GM12878 (cell line): ENCODE data around the gene TOR2A. TPM values are rescaled to one million over a fixed set of nuclear protein-coding genes. Genes with fewer than 3 reads are reported as not detected.

Source experiments
- ATAC-seq: fragments of 200-7000 bp; cut with Tn5 transposase; 3 replicates; pipeline ENCODE4 v1.9.1; 2020; ENCODE audit warnings: mild to moderate bottlenecking, moderate library complexity
- BruUV-seq: library from RNA; stranded (reverse); fragments of 400-500 nt; replicated peaks from 2 replicates; lab custom pipeline; 2021; lab: Mats Ljungman, UMichigan
- CTCF ChIA-PET: fragments of 300-600 bp; sonication (Branson Sonifier 250); formaldehyde crosslinking; extraction: SDS; loops from one replicate; lab custom pipeline; 2021; ENCODE audit warnings: inconsistent platforms; lab: Yijun Ruan, JAX
- POLR2A ChIA-PET: fragments of 350-600 bp; formaldehyde crosslinking; extraction: SDS; loops from one replicate; lab custom pipeline; 2021; ENCODE audit warnings: inconsistent platforms; lab: Charles Lee
- RAD21 ChIA-PET: fragments of 300-600 bp; sonication (Branson Sonifier 250); formaldehyde crosslinking; loops from one replicate; lab custom pipeline; 2023; ENCODE audit warnings: antibody characterized with exemption; ENCODE audit not compliant: unreplicated experiment; lab: Charles Lee
- SMC1A ChIA-PET: fragments of 300-600 bp; sonication (Branson Sonifier 250); formaldehyde crosslinking; loops from one replicate; lab custom pipeline; 2023; ENCODE audit not compliant: unreplicated experiment, uncharacterized antibody; lab: Charles Lee
- DNase-seq: peaks from one replicate; pipeline ENCODE4 v3.0.0-alpha.2; 2011; ENCODE audit warnings: low read depth, low spot score
- FAIRE-seq: peaks from 3 replicates; lab custom pipeline; 2011; peaks lifted over from hg19 to GRCh38; lab: Jason Lieb, UNC
- H2AFZ ChIP-seq: 2 replicates; pipeline ENCODE4 v1.6.0; 2011; ENCODE audit warnings: low read depth, low read length, control low read depth; ENCODE audit not compliant: control insufficient read depth
- H3K27ac ChIP-seq: 2 replicates; pipeline ENCODE4 v1.5.1; 2011; ENCODE audit warnings: control low read depth; ENCODE audit not compliant: control insufficient read depth, insufficient read depth
- H3K27me3 ChIP-seq, 2 experiments: replicated peaks in 1 of 2; 2 replicates each; pipeline versions ENCODE4 v1.6.0 to v1.6.1; 2011; ENCODE audit warnings: low read length in 1 of 2; ENCODE audit not compliant: control insufficient read depth in 2 of 2, insufficient read depth in 2 of 2
- H3K36me3 ChIP-seq, 2 experiments: 2 replicates each; pipeline ENCODE4 v1.5.1; 2011; ENCODE audit warnings: low read length in 1 of 2; ENCODE audit not compliant: control insufficient read depth in 2 of 2, insufficient read depth in 2 of 2
- H3K4me1 ChIP-seq: 2 replicates; pipeline ENCODE4 v1.6.1; 2011; ENCODE audit warnings: mild to moderate bottlenecking, low read length, moderate library complexity, mixed read lengths; ENCODE audit not compliant: control insufficient read depth, insufficient read depth
- H3K4me2 ChIP-seq: 2 replicates; pipeline ENCODE4 v1.6.0; 2011; ENCODE audit warnings: control low read depth; ENCODE audit not compliant: control insufficient read depth, insufficient read depth
- H3K4me3 ChIP-seq: fragments of 200-600 bp; sonication (generic); 2 replicates; pipeline ENCODE4 v1.5.1; 2016
- H3K79me2 ChIP-seq: 2 replicates; pipeline ENCODE4 v1.6.0; 2011; ENCODE audit warnings: low read length; ENCODE audit not compliant: control insufficient read depth, insufficient read depth
- H3K9ac ChIP-seq: 2 replicates; pipeline ENCODE4 v1.8.0; 2011; ENCODE audit warnings: low read length, control low read depth, mixed read lengths; ENCODE audit not compliant: control insufficient read depth, insufficient read depth
- H3K9me3 ChIP-seq: replicated peaks from 3 replicates; pipeline ENCODE4 v1.5.1; 2011; ENCODE audit warnings: mild to moderate bottlenecking, low read length; ENCODE audit not compliant: control insufficient read depth, insufficient read depth
- H4K20me1 ChIP-seq: 2 replicates; pipeline ENCODE4 v1.6.0; 2011; ENCODE audit not compliant: control insufficient read depth, insufficient read depth
- CEBPB ChIP-seq, 2 experiments: fragments of 150-350 bp in 1 of 2; IDR thresholded peaks; 2 replicates each; pipeline ENCODE4 v1.6.1; 2012 to 2014; ENCODE audit warnings: low read depth in 2 of 2, low read length in 2 of 2, borderline replicate concordance in 1 of 2, inconsistent platforms in 1 of 2
- FOXK2 ChIP-seq: fragments of 450-650 bp; IDR thresholded peaks from 2 replicates; pipeline ENCODE4 v1.6.1; 2017; ENCODE audit warnings: mild to moderate bottlenecking, moderate library complexity
- LARP7 ChIP-seq: fragments of 450-650 bp; IDR thresholded peaks from 2 replicates; pipeline ENCODE4 v1.6.1; 2017; ENCODE audit warnings: mild to moderate bottlenecking
- MEF2A ChIP-seq: IDR thresholded peaks from 2 replicates; pipeline ENCODE4 v1.6.1; 2011; ENCODE audit warnings: low read depth, mild to moderate bottlenecking, low read length, moderate library complexity; ENCODE audit not compliant: insufficient read depth
- POLR2A ChIP-seq: IDR thresholded peaks from 2 replicates; pipeline ENCODE4 v1.6.1; 2011; ENCODE audit warnings: low read depth, mild to moderate bottlenecking, low read length
- SPI1 ChIP-seq: IDR thresholded peaks from 2 replicates; pipeline ENCODE4 v1.6.1; 2011; ENCODE audit warnings: low read depth, mild to moderate bottlenecking, low read length, moderate library complexity, borderline replicate concordance; ENCODE audit not compliant: insufficient read depth
- STAT3 ChIP-seq: IDR thresholded peaks from 2 replicates; pipeline ENCODE4 v1.6.1; 2011; ENCODE audit warnings: low read depth, low read length, improper control_type of control experiment
- YBX1 ChIP-seq: fragments of 450-650 bp; IDR thresholded peaks from 2 replicates; pipeline ENCODE4 v1.6.1; 2016; ENCODE audit warnings: antibody characterized with exemption
- YY1 ChIP-seq: IDR thresholded peaks from 2 replicates; pipeline ENCODE4 v1.6.1; 2011; ENCODE audit warnings: low read depth, mild to moderate bottlenecking, low read length
- ZNF24 ChIP-seq: fragments of 450-650 bp; IDR thresholded peaks from 2 replicates; pipeline ENCODE4 v1.6.1; 2017; ENCODE audit warnings: antibody characterized with exemption, mild to moderate bottlenecking
- WGBS: methylation state at CpG from one replicate; pipeline ENCODE4 v1.1.6; 2016; ENCODE audit warnings: low lambda C conversion rate; ENCODE audit not compliant: insufficient replicate concordance, insufficient coverage; ENCODE audit errors: missing lambda C conversion rate; 5-methylcytosine and 5-hydroxymethylcytosine counted together
- in situ Hi-C: fragments of 300-500 bp; cut with MboI; formaldehyde crosslinking; loops from 9 replicates; pipeline ENCODE4 v1.14.3; 2018; ENCODE audit warnings: mixed read lengths
- intact Hi-C: fragments of 100-400 bp; cut with micrococcal nuclease; formaldehyde crosslinking; loops from one replicate; pipeline ENCODE4 v1.14.2; 2022; ENCODE audit not compliant: unreplicated experiment
- polyA plus RNA-seq, 11 experiments: library from polyadenylated mRNA; depleted of rRNA in 4 of 11; unstranded in 6 of 11; stranded (reverse) in 5 of 11; fragments of >200 nt; fragmentation: Nextera tagmentation in 4 of 11; fragmentation: Illumina TruSeq in 1 of 11; extraction: Ambion mirVana in 4 of 11; extraction: Trizol in 1 of 11; gene quantifications; 1 replicate in 1 of 11; 2 replicates in 10 of 11; pipeline versions ENCODE4 v1.2.1 to v1.2.3, GENCODE V29; 2011 to 2016; ENCODE audit warnings: inconsistent platforms in 2 of 11, missing spikeins in 2 of 11, low read depth in 1 of 11
- total RNA-seq, 4 experiments: library from RNA; depleted of rRNA in 3 of 4; stranded (reverse); fragments of >200 nt in 3 of 4; fragmentation: Illumina TruSeq in 1 of 4; extraction: Trizol in 1 of 4; gene quantifications; 2 replicates each; pipeline versions ENCODE4 v1.2.1 to v1.2.3, GENCODE V29; 2013 to 2021
- TF ChIP-seq, protein P1 (sequence below): IDR thresholded peaks from 2 replicates; pipeline ENCODE4 v1.6.1; 2011; ENCODE audit warnings: low read depth, low read length, improper control_type of control experiment, borderline replicate concordance
- TF ChIP-seq, protein P2 (sequence below): IDR thresholded peaks from 2 replicates; pipeline ENCODE4 v1.6.1; 2012; ENCODE audit warnings: low read depth, low read length, improper control_type of control experiment
- TF ChIP-seq, protein P3 (sequence below): IDR thresholded peaks from 2 replicates; pipeline ENCODE4 v1.6.1; 2011; ENCODE audit warnings: mild to moderate bottlenecking, low read depth, low read length, moderate library complexity; ENCODE audit not compliant: insufficient replicate concordance
- TF ChIP-seq, protein P4 (sequence below): fragments of 150-350 bp; IDR thresholded peaks from 2 replicates; pipeline ENCODE4 v1.6.1; 2014; ENCODE audit warnings: mild to moderate bottlenecking, low read depth, low read length
- TF ChIP-seq, protein P5 (sequence below): IDR thresholded peaks from 2 replicates; pipeline ENCODE4 v1.6.1; 2011; ENCODE audit warnings: borderline replicate concordance, low read depth, mild to moderate bottlenecking, moderate library complexity, low read length; ENCODE audit not compliant: insufficient read depth, poor library complexity, severe bottlenecking

TOR2A gene
- total and polyA plus RNA-seq, 10 of the 15 experiments (the other 5 are each of a cell fraction or from before 2014, with no cell fraction given): 0.52 to 23.7 (median 8.5) TPM

DNA sequence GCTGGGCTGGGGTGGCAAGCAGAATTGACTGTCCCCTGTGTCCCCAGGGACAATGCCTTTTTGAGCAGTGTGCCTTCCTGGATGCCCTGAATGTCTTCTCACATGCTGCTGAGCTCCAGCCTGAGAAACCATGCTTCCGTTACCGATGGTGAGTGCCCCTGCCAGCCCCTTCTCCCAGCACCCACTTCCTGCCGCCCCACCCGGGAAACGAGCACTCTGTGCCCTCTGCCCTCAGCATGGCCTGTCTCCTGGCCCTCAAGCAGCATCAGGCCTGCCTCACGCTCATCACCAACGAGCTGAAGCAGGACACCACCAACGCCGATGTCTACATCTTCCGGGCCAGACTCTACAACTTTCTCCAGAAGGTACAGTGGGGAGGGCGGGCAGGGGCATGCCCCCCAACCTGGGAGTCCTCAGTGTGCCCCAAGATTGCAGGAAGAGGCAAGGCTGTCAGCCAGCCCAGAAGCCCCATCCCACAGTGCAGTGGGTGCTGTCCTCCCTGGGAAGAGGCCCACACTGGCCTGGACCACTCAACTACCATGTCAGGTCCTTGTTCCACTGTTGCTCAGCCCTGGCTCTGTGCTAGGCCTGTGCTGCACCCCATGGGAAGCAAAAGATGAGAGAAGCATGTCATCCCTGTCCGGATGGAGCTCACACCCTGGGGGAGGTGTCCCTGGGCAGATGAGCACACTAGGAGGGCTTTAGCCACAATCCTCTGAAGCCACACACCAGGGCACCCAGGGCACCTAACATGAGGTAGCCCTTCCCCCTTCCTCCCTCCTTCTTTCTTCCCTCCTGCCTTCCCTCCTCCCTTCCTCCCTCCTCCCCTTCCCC is 14.8 kb downstream of the TOR2A start:
- no peaks in the 10 kb centered on the region for H3K36me3 ChIP-seq
- H3K4me3 ChIP-seq: no peak overlapping the region
- no peaks in the 10 kb centered on the region for H4K20me1 ChIP-seq
- H3K79me2 ChIP-seq: no peaks in the 10 kb centered on the region
- H2AFZ ChIP-seq: no peak overlapping the region
- ChIA-PET POLR2A (interaction anchor here (0.6 kb wide), 1 partner anchor 1090 kb away, joined by 3 read pairs; no protein-coding TSS in a partner anchor), SMC1A (interaction anchor here (1.1 kb wide), 1 partner anchor 15 kb away, joined by 3 read pairs; the partner anchor contains the start of gene TOR2A), CTCF (interaction anchor here (0.6 to 1.1 kb wide), 2 partner anchors 25 to 149 kb away, joined by 3 read pairs; no protein-coding TSS in a partner anchor), RAD21 (no interaction called here)
- no peak overlapping the region for H3K9ac ChIP-seq
- FAIRE-seq: no peak
- intact Hi-C loops (no loop called here), in situ Hi-C loops (no loop called here)
- H3K27me3 ChIP-seq: no peaks in the 10 kb centered on the region
- TF ChIP-seq CEBPB (IDR thresholded peaks at IDR 0.05; ENCODE audit: borderline replicate concordance in 1 of 2, low read depth in 2 of 2, low read length in 2 of 2): no peak
- no peak for TF ChIP-seq STAT3
- TF ChIP-seq POLR2A: no peak
- TF ChIP-seq, protein P1, sequence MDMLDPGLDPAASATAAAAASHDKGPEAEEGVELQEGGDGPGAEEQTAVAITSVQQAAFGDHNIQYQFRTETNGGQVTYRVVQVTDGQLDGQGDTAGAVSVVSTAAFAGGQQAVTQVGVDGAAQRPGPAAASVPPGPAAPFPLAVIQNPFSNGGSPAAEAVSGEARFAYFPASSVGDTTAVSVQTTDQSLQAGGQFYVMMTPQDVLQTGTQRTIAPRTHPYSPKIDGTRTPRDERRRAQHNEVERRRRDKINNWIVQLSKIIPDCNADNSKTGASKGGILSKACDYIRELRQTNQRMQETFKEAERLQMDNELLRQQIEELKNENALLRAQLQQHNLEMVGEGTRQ: no peak
- TF ChIP-seq, protein P2, sequence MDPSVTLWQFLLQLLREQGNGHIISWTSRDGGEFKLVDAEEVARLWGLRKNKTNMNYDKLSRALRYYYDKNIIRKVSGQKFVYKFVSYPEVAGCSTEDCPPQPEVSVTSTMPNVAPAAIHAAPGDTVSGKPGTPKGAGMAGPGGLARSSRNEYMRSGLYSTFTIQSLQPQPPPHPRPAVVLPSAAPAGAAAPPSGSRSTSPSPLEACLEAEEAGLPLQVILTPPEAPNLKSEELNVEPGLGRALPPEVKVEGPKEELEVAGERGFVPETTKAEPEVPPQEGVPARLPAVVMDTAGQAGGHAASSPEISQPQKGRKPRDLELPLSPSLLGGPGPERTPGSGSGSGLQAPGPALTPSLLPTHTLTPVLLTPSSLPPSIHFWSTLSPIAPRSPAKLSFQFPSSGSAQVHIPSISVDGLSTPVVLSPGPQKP: no peak
- TF ChIP-seq, protein P3, sequence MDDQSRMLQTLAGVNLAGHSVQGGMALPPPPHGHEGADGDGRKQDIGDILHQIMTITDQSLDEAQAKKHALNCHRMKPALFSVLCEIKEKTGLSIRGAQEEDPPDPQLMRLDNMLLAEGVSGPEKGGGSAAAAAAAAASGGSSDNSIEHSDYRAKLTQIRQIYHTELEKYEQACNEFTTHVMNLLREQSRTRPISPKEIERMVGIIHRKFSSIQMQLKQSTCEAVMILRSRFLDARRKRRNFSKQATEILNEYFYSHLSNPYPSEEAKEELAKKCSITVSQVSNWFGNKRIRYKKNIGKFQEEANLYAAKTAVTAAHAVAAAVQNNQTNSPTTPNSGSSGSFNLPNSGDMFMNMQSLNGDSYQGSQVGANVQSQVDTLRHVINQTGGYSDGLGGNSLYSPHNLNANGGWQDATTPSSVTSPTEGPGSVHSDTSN: no peak
- TF ChIP-seq LARP7: no peak
- no peak for TF ChIP-seq YY1
- no peak for TF ChIP-seq ZNF24
- TF ChIP-seq, protein P4, sequence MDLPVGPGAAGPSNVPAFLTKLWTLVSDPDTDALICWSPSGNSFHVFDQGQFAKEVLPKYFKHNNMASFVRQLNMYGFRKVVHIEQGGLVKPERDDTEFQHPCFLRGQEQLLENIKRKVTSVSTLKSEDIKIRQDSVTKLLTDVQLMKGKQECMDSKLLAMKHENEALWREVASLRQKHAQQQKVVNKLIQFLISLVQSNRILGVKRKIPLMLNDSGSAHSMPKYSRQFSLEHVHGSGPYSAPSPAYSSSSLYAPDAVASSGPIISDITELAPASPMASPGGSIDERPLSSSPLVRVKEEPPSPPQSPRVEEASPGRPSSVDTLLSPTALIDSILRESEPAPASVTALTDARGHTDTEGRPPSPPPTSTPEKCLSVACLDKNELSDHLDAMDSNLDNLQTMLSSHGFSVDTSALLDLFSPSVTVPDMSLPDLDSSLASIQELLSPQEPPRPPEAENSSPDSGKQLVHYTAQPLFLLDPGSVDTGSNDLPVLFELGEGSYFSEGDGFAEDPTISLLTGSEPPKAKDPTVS: no peak
- no peak for TF ChIP-seq YBX1
- no peak for TF ChIP-seq SPI1
- no peak for TF ChIP-seq MEF2A
- TF ChIP-seq, protein P5, sequence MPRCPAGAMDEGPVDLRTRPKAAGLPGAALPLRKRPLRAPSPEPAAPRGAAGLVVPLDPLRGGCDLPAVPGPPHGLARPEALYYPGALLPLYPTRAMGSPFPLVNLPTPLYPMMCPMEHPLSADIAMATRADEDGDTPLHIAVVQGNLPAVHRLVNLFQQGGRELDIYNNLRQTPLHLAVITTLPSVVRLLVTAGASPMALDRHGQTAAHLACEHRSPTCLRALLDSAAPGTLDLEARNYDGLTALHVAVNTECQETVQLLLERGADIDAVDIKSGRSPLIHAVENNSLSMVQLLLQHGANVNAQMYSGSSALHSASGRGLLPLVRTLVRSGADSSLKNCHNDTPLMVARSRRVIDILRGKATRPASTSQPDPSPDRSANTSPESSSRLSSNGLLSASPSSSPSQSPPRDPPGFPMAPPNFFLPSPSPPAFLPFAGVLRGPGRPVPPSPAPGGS: no peak
- TF ChIP-seq FOXK2: no peak
- no peak overlapping the region for H3K4me2 ChIP-seq
- DNase-seq: no peak
- peaks cover 3% of the 10 kb centered on the region; the same call in 1 of the 2 replicates for H3K4me1 ChIP-seq
- H3K27ac ChIP-seq: no peak overlapping the region
- no TSS peak for BruUV-seq
- ATAC-seq: no peak
- 55% methylated on average over 12 of the region's 12 CpGs for WGBS
- no peaks in the 10 kb centered on the region for H3K9me3 ChIP-seq
